H7 (cell line): ENCODE measurements around the gene LAMA2. TPM values are rescaled to one million over a fixed set of nuclear protein-coding genes. Genes with fewer than 3 reads are reported as not detected.

ENCODE experiments used
- DNase-seq: peaks from one replicate; pipeline ENCODE4 v3.0.0; 2012
- H3K27me3 ChIP-seq: 2 replicates; pipeline ENCODE4 v1.6.0; 2011; ENCODE audit warnings: mild to moderate bottlenecking, low read length; ENCODE audit not compliant: control insufficient read depth, insufficient read depth
- H3K36me3 ChIP-seq: replicated peaks from 2 replicates; pipeline ENCODE4 v1.5.1; 2011; ENCODE audit warnings: low read length; ENCODE audit not compliant: control insufficient read depth, insufficient read depth
- H3K4me3 ChIP-seq: 2 replicates; pipeline ENCODE4 v1.5.1; 2011; ENCODE audit warnings: low read depth, mild to moderate bottlenecking, control low read depth, low read length, moderate library complexity; ENCODE audit not compliant: insufficient read depth
- total RNA-seq: library from RNA; depleted of rRNA; stranded (reverse); fragments of >200 nt; shearing (Covaris generic); gene quantifications from 2 replicates; pipeline ENCODE4 v1.2.3, GENCODE V29; 2014

LAMA2 gene
- total RNA-seq, 1 experiment from 2014 or later: 2.2 TPM

DNA sequence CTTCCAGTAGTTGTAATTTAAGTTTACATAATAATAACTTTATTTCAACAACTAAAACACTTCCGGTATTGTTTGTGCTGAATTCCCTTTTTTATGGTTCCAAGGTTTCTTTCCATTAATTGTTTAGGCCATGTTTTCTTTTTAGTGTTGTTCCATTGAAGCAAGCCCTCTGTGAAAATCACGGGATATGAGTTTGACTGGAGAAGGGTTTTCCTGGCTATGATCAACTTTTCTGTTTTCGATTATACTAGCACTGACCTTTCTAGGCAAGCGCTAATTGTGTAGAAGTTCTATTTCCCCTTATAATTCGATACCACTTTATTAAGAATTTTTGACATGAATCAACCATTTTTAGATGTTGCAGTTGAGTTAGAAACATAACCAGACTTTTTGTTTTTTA is 2.4 kb downstream of the LAMA2 start:
- no peaks in the 10 kb centered on the region for H3K36me3 ChIP-seq
- H3K27me3 ChIP-seq: no peaks in the 10 kb centered on the region; the same call in 1 of the 2 replicates
- H3K4me3 ChIP-seq: no peak overlapping the region
- no peak for DNase-seq

- no peaks in the 10 kb centered on the region for H3K36me3 ChIP-seq
- no peak for DNase-seq
- no peak overlapping the region for H3K4me3 ChIP-seq
- H3K27me3 ChIP-seq: no peaks in the 10 kb centered on the region; the same call in 1 of the 2 replicates
These were observed 3.8 kb downstream of the LAMA2 start for GRCh38 chr6:128886706-128887105.

DNA sequence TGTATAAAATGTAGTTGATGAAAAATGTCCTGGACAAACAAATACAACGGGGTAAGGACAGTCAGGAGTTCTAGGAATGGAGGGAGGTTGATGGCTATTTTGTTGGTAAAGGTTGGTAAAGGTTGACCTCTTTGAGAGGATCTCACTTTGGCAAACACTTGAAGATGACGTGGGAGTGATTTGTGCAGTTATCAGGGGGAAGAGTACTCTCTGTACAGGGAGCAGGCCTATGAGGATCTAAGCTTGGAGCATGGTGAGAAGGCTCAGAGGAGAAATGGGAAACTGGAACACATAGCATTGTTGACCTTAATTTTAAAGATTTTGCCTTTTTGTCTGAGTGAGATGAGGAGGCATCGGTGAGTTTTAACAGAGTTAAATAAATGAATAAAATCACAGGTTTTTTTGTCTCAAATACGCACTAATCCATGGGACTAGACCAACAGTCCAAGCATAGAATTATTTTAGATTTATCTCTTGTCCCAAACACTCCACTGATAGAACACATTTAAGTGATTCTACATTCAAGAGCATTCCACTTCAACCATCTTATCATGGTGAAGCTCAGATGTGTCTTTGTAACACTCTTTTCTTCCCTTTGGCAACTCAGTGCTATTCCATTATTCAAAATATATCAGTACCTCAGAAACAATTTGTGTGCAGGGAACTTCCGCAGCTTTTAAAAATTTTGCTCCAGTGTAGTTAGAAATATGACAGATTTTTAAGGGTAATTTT is 5.7 kb downstream of the LAMA2 start:
- Histone ChIP-seq H3K27me3 (no peaks in the 10 kb centered on the region), H3K36me3 (no peaks in the 10 kb centered on the region), H3K4me3 (no peak overlapping the region)
- no peak for DNase-seq

DNA sequence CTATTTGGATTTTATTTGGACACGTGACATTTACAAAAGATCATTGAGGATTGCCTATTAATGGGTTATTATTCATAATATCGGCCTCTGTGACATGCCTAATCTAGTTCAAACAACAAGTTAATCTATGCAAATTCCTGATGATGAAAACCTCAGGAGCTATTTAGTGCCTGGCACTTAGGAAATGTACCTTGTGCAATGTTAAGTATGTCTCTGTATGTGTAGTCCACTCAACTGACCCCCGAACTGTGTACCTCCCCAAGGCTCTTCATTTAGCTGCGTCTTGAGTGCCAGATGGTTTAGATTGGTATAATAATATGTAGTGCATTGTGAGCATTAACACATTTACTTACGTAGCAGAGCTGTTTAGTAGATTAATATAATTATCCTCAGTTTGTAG is 6.9 kb downstream of the LAMA2 start:
- no peak for DNase-seq
- H3K4me3 ChIP-seq: no peak overlapping the region

DNA sequence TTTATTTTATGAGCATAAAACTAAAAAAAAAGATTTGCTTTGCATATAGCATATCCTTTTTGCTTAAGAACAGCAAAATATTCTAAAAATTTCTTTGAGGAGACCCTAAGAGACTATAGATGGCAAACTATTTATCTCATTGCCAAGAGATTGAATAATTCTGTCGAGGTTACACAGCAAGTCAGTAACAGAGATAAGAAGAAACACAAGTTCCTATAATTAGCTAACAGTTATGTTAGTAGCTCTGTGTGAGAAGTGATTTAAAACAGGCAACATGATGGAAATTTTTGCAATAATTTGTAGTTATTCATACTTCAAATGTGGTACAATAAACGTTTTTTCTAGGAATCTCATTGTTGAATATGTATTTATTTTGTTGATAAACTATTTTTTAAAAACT is 9.1 kb downstream of the LAMA2 start:
- Histone ChIP-seq H3K36me3 (no peaks in the 10 kb centered on the region), H3K27me3 (no peaks in the 10 kb centered on the region), H3K4me3 (no peak overlapping the region)
- no peak for DNase-seq

More for the DNA sequence above, 6.9 kb downstream of the LAMA2 start:
- Histone ChIP-seq H3K36me3 (no peaks in the 10 kb centered on the region), H3K27me3 (no peaks in the 10 kb centered on the region)

DNA sequence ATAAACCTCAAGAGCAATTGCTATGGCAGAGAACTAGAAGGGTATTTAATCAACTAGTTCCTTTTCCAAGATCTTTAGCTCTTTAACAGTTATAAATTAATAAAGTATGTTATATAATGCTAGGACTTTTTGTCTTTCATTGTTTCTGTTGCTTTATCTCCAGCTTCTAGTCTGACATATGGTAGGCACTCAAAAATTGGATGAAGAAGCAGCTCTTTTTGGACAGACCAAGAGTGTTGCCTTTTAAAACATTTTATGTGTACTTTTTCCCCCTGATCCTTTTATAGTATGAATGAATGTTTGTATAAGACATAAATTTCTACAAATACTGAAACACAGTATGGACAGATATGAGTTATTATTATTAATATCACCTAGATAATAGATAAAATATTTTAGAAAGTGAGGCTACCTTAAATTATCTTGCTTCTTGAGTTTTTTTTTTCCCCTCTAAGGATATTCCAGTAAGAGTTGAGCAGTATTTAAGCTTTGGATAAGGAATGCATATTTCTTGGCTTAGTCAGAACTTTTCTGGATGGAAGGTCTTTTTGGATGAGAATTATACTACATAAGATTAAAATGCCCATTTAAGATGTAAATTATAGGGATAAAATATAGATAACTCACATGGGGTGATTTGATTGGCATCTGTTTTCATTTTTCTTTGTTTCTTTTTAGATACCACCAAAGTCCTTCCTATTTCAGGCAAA is 16.6 kb downstream of the LAMA2 start:
- Histone ChIP-seq H3K4me3 (no peak overlapping the region), H3K27me3 (no peaks in the 10 kb centered on the region), H3K36me3 (no peaks in the 10 kb centered on the region)
- no peak for DNase-seq

GRCh38 chr6:128903715-128904114 is 20.8 kb downstream of the LAMA2 start:
- no peak overlapping the region for H3K4me3 ChIP-seq
- no peaks in the 10 kb centered on the region for H3K36me3 ChIP-seq
- H3K27me3 ChIP-seq: no peaks in the 10 kb centered on the region
- DNase-seq: no peak

DNA sequence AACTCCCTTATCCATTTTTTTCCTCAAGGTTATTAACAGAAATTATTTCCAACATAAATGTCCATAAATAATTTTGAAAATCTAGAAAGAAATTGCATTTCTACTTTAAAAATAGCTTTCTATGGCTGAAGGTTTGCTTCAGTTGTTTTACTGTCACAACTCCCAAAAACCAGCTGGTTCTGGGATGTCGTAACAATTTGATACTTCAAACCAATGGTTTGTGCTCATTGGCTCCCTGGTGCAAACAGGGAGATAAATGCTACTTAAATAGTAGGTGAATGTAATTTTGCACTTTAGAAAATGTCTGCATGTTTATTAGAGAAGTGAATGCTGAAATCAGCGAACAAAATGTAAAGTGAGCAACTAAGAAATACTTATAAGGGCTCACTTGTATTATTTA is 31.1 kb downstream of the LAMA2 start:
- Histone ChIP-seq H3K36me3 (no peaks in the 10 kb centered on the region), H3K27me3 (no peaks in the 10 kb centered on the region)
- DNase-seq: no peak

GRCh38 chr6:128918886-128919285 is 35.9 kb downstream of the LAMA2 start:
- H3K4me3 ChIP-seq: no peak overlapping the region
- H3K27me3 ChIP-seq: no peaks in the 10 kb centered on the region
- no peak for DNase-seq
- no peaks in the 10 kb centered on the region for H3K36me3 ChIP-seq

More for the DNA sequence above, 31.1 kb downstream of the LAMA2 start:
- H3K4me3 ChIP-seq: no peak overlapping the region

DNA sequence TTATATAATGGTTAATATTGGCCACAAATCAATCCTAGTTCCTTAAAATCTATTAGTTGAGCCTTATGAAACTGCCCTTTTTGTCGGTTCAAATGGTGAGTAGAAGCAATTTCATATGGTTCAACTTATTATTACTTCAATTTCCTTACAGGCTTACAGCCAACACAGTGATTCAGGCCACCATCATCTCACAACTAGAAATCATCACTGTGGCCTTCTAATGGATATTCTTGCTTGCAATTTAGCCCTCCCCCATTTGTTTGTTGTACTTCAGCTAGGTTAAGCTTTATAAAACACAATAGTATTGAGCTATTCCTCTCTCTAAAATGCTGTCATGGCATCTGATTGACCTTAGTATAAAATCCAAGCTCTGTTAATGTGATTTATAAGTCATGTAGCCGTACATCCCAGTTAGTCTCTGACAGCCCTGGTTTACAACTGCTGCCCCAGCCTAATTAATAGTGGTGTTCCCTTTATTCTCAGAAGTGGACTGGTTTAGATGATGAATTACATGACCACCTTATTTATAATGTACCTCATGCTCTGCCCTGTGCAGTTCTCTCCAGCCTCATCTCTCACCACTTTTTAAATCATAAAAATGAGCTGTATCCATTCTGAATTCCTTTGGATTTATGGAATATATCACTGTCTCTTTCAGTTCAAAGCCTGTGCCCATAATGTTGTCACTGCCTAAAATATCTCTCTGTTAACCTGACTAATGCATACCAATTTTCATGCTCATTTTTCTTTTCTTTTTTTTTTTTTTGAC is 36.7 kb downstream of the LAMA2 start:
- no peak overlapping the region for H3K4me3 ChIP-seq
- no peak for DNase-seq
- H3K36me3 ChIP-seq: no peaks in the 10 kb centered on the region

DNA sequence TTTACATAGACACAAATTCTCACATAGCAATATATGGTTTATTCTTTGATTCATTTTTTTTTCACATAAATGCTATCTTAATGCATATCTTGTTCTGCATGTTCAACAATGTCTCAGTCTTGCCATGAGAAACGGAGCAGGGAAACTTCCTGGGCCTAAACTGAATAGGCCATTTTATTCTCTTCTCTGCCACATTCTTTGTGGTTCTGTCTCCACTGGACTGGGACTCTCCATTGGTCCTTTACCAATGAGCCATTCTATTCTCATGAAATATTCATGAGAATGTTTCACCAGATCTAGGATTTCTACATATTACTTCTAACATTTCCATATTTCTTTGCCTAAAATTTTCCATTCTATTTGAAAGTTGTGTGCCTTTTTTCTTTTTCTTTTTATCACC is 42.8 kb downstream of the LAMA2 start:
- no peaks in the 10 kb centered on the region for H3K36me3 ChIP-seq
- no peak overlapping the region for H3K4me3 ChIP-seq
- no peaks in the 10 kb centered on the region for H3K27me3 ChIP-seq
- DNase-seq: no peak

More for the DNA sequence above, 36.7 kb downstream of the LAMA2 start:
- no peaks in the 10 kb centered on the region for H3K27me3 ChIP-seq

GRCh38 chr6:128929869-128930268 is 46.9 kb downstream of the LAMA2 start:
- no peak overlapping the region for H3K4me3 ChIP-seq
- peak; percentile 11 for DNase-seq
- no peaks in the 10 kb centered on the region for H3K27me3 ChIP-seq
- no peaks in the 10 kb centered on the region for H3K36me3 ChIP-seq

DNA sequence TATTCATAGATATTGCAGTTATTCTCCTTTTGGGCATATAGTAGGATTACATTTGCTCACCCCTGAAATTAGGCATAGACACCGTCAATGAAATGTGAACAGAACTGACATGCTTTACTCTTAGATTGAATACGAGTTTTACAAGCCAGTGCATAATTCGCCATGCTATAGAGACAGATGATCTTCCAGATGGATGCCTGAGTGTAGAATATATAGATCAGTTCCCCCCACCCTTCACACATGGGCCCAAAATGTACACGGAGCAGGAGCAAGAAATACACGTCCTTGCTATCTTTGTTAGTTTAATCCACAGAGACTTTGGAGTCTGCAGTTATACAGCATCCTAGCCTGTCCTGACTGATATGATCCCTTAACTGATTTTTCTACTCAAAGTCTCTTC is 47.4 kb downstream of the LAMA2 start:
- H3K36me3 ChIP-seq: no peaks in the 10 kb centered on the region
- no peak for DNase-seq
- H3K27me3 ChIP-seq: no peaks in the 10 kb centered on the region
- H3K4me3 ChIP-seq: no peak overlapping the region

GRCh38 chr6:128932061-128932460 is 49.1 kb downstream of the LAMA2 start:
- H3K27me3 ChIP-seq: no peaks in the 10 kb centered on the region
- no peaks in the 10 kb centered on the region for H3K36me3 ChIP-seq
- DNase-seq: no peak
- no peak overlapping the region for H3K4me3 ChIP-seq

- Histone ChIP-seq H3K4me3 (no peak overlapping the region), H3K27me3 (no peaks in the 10 kb centered on the region), H3K36me3 (no peaks in the 10 kb centered on the region)
- no peak for DNase-seq
These were observed 67.9 kb downstream of the LAMA2 start for GRCh38 chr6:128950864-128951263.
